ENCODE data around the gene SMIM35.
"Not testable (repeated sequence)": the region's sequence is repeated elsewhere in the genome, so short reads cannot be mapped to it uniquely, and the experiment has no call there.

SMIM35 gene

GRCh38 chr11:118017631-118018315 is 69.0 kb downstream of the SMIM35 start:
- no peak for DNase-seq

- no peak for DNase-seq
These were observed 69.7 kb downstream of the SMIM35 start for GRCh38 chr11:118017111-118017510.

- no peak for DNase-seq
These were observed 70.7 kb downstream of the SMIM35 start for GRCh38 chr11:118016104-118016503.

GRCh38 chr11:118015385-118015841 is 71.3 kb downstream of the SMIM35 start:
- no peak for DNase-seq

GRCh38 chr11:118014022-118014421 is 72.7 kb downstream of the SMIM35 start:
- no peak for DNase-seq

GRCh38 chr11:118012083-118012669 is 74.6 kb downstream of the SMIM35 start:
- no peak for DNase-seq

- DNase-seq: no peak
These were observed 75.9 kb downstream of the SMIM35 start for GRCh38 chr11:118010738-118011461.

GRCh38 chr11:118009864-118010737 is 76.7 kb downstream of the SMIM35 start:
- no peak for DNase-seq

- no peak for DNase-seq
These were observed 78.4 kb downstream of the SMIM35 start for GRCh38 chr11:118008271-118008911.

- DNase-seq: not testable (repeated sequence)
These were observed 79.0 kb downstream of the SMIM35 start for GRCh38 chr11:118007563-118008270.

- DNase-seq: no peak
These were observed 79.7 kb downstream of the SMIM35 start for GRCh38 chr11:118007040-118007439.

- DNase-seq: no peak
These were observed 80.6 kb downstream of the SMIM35 start for GRCh38 chr11:118006153-118006534.

- no peak for DNase-seq
These were observed 81.3 kb downstream of the SMIM35 start for GRCh38 chr11:118005224-118006152.

GRCh38 chr11:118004543-118005223 is 82.1 kb downstream of the SMIM35 start:
- no peak for DNase-seq

- no peak for DNase-seq
These were observed 83.3 kb downstream of the SMIM35 start for GRCh38 chr11:118003456-118003855.

- no peak for DNase-seq
These were observed 84.0 kb downstream of the SMIM35 start for GRCh38 chr11:118002541-118003423.

- DNase-seq: no peak
These were observed 84.7 kb downstream of the SMIM35 start for GRCh38 chr11:118002010-118002540.

GRCh38 chr11:118001494-118001971 is 85.2 kb downstream of the SMIM35 start:
- no peak for DNase-seq

GRCh38 chr11:118000850-118001228 is 85.9 kb downstream of the SMIM35 start:
- no peak for DNase-seq

All from NCI-H1436 (cell line).